H1 (cell line): ENCODE data around the gene ANAPC5. TPM values are rescaled to one million over a fixed set of nuclear protein-coding genes. Genes with fewer than 3 reads are reported as not detected.
"Not testable (repeated sequence)": the region's sequence is repeated elsewhere in the genome, so short reads cannot be mapped to it uniquely, and the experiment has no call there.

Source experiments
- CTCF ChIA-PET: fragments of 300-600 bp; sonication (Branson Sonifier 250); formaldehyde crosslinking; loops from one replicate; lab custom pipeline; 2021; ENCODE audit not compliant: partially characterized antibody; lab: Charles Lee
- POLR2A ChIA-PET: fragments of 300-600 bp; sonication (Branson Sonifier 250); formaldehyde crosslinking; loops from one replicate; lab custom pipeline; 2021; ENCODE audit warnings: inconsistent platforms; ENCODE audit not compliant: partially characterized antibody; lab: Charles Lee
- DNase-seq, 2 experiments: peaks; one replicate each; pipeline versions ENCODE4 v3.0.0 to v3.0.0-alpha.2; 2010 to 2022; ENCODE audit warnings: low spot score in 2 of 2, low read depth in 1 of 2, mixed read lengths in 1 of 2
- FAIRE-seq: peaks from 2 replicates; lab custom pipeline; 2011; peaks lifted over from hg19 to GRCh38; lab: Jason Lieb, UNC
- H2AFZ ChIP-seq: 2 replicates; pipeline ENCODE4 v1.8.1; 2012; ENCODE audit warnings: low read length, inconsistent platforms
- H2AK5ac ChIP-seq: 2 replicates; pipeline ENCODE4 v1.6.1; 2013; ENCODE audit warnings: low read depth, low read length
- H2BK120ac ChIP-seq: replicated peaks from 2 replicates; pipeline ENCODE3; 2013; ENCODE audit warnings: low read depth, low read length, inconsistent platforms
- H2BK12ac ChIP-seq: 2 replicates; pipeline ENCODE4 v1.6.1; 2013; ENCODE audit warnings: low read depth, low read length
- H2BK15ac ChIP-seq: 2 replicates; pipeline ENCODE4 v1.6.1; 2013; ENCODE audit warnings: low read length
- H2BK20ac ChIP-seq: 2 replicates; pipeline ENCODE4 v1.6.1; 2013; ENCODE audit warnings: low read length
- H2BK5ac ChIP-seq: 2 replicates; pipeline ENCODE4 v1.6.1; 2013; ENCODE audit warnings: low read depth, low read length
- H3K14ac ChIP-seq: 2 replicates; pipeline ENCODE4 v1.6.1; 2013; ENCODE audit warnings: inconsistent platforms; ENCODE audit not compliant: insufficient read length
- H3K18ac ChIP-seq: 2 replicates; pipeline ENCODE4 v1.6.1; 2013; ENCODE audit warnings: low read length; ENCODE audit errors: extremely low read depth
- H3K23ac ChIP-seq: 2 replicates; pipeline ENCODE4 v1.6.1; 2013; ENCODE audit warnings: inconsistent platforms; ENCODE audit not compliant: insufficient read length
- H3K23me2 ChIP-seq: 2 replicates; pipeline ENCODE4 v1.6.1; 2013; ENCODE audit warnings: low read depth, low read length
- H3K27ac ChIP-seq: 2 replicates; pipeline ENCODE4 v1.6.1; 2011; ENCODE audit warnings: low read depth, low read length, inconsistent platforms
- H3K27me3 ChIP-seq, 4 experiments: replicated peaks in 1 of 4; 1 replicate in 1 of 4; 2 replicates in 3 of 4; pipeline versions ENCODE4 v1.6.1 to v1.8.1; 2011 to 2013; ENCODE audit warnings: low read length in 3 of 4, mild to moderate bottlenecking in 3 of 4, inconsistent platforms in 2 of 4, mixed read lengths in 2 of 4, moderate library complexity in 1 of 4; ENCODE audit not compliant: control insufficient read depth in 3 of 4, insufficient read depth in 3 of 4; ENCODE audit errors: extremely low read depth in 1 of 4
- H3K36me3 ChIP-seq, 4 experiments: 2 replicates each; pipeline versions ENCODE4 v1.6.1 to v1.8.1; 2011 to 2013; ENCODE audit warnings: mild to moderate bottlenecking in 4 of 4, low read length in 3 of 4, moderate library complexity in 2 of 4, control low read depth in 1 of 4, inconsistent platforms in 1 of 4; ENCODE audit not compliant: insufficient read depth in 4 of 4, control insufficient read depth in 2 of 4
- H3K4ac ChIP-seq: replicated peaks from 2 replicates; pipeline ENCODE3; 2013; ENCODE audit warnings: low read length, low read depth, mixed read lengths, inconsistent platforms; ENCODE audit not compliant: insufficient read length
- H3K4me1 ChIP-seq, 4 experiments: replicated peaks in 1 of 4; 1 replicate in 1 of 4; 2 replicates in 3 of 4; pipeline versions ENCODE4 v1.6.1 to v1.8.1; 2011 to 2013; ENCODE audit warnings: low read length in 3 of 4, inconsistent platforms in 2 of 4, mixed read lengths in 1 of 4; ENCODE audit not compliant: insufficient read depth in 4 of 4, control insufficient read depth in 3 of 4
- H3K4me2 ChIP-seq, 2 experiments: 2 replicates each; pipeline versions ENCODE4 v1.6.1 to v1.8.1; 2011 to 2013; ENCODE audit warnings: low read depth in 2 of 2, low read length in 2 of 2, control low read depth in 1 of 2, inconsistent platforms in 1 of 2, mild to moderate bottlenecking in 1 of 2; ENCODE audit not compliant: insufficient read depth in 1 of 2
- H3K4me3 ChIP-seq, 4 experiments: fragments of 200-600, 300-600 bp in 1 of 4; sonication (generic), shearing (Covaris generic), sonication (Bioruptor Twin) in 1 of 4; 2 replicates each; pipeline versions ENCODE4 v1.5.1 to v1.8.1; 2011 to 2016; ENCODE audit warnings: low read length in 4 of 4, low read depth in 3 of 4, control low read depth in 2 of 4, inconsistent platforms in 2 of 4, mild to moderate bottlenecking in 2 of 4, mixed read lengths in 1 of 4, moderate library complexity in 1 of 4; ENCODE audit not compliant: insufficient read depth in 2 of 4; ENCODE audit errors: extremely low read depth in 1 of 4
- H3K56ac ChIP-seq: replicated peaks from 2 replicates; pipeline ENCODE3; 2013; ENCODE audit warnings: low read depth, mild to moderate bottlenecking, mixed read lengths, low read length, inconsistent platforms; ENCODE audit not compliant: insufficient read length
- H3K79me1 ChIP-seq: 2 replicates; pipeline ENCODE4 v1.6.1; 2013; ENCODE audit warnings: low read depth, low read length, control low read depth
- H3K79me2 ChIP-seq, 2 experiments: 2 replicates each; pipeline versions ENCODE4 v1.6.1 to v1.8.1; 2012 to 2013; ENCODE audit warnings: low read length in 2 of 2, mild to moderate bottlenecking in 2 of 2, inconsistent platforms in 1 of 2; ENCODE audit not compliant: insufficient read depth in 2 of 2, control insufficient read depth in 1 of 2
- H3K9ac ChIP-seq, 4 experiments: replicated peaks in 1 of 4; 1 replicate in 1 of 4; 2 replicates in 3 of 4; pipeline versions ENCODE4 v1.6.1 to v1.8.1; 2011 to 2013; ENCODE audit warnings: low read depth in 3 of 4, low read length in 3 of 4, control low read depth in 2 of 4, mild to moderate bottlenecking in 2 of 4, moderate library complexity in 2 of 4, inconsistent platforms in 1 of 4; ENCODE audit errors: extremely low read depth in 1 of 4
- H3K9me3 ChIP-seq, 2 experiments: 2 replicates each; pipeline versions ENCODE4 v1.6.1 to v1.8.1; 2012 to 2013; ENCODE audit warnings: mild to moderate bottlenecking in 2 of 2, moderate library complexity in 2 of 2, control low read depth in 1 of 2, inconsistent platforms in 1 of 2, low read depth in 1 of 2, low read length in 1 of 2, mixed read lengths in 1 of 2; ENCODE audit not compliant: insufficient read depth in 2 of 2
- H4K20me1 ChIP-seq, 2 experiments: replicated peaks in 1 of 2; 2 replicates each; pipeline versions ENCODE3 to v1.8.1; 2011 to 2013; ENCODE audit warnings: inconsistent platforms in 2 of 2, low read length in 2 of 2, mild to moderate bottlenecking in 1 of 2; ENCODE audit not compliant: insufficient read depth in 2 of 2, control insufficient read depth in 1 of 2
- H4K5ac ChIP-seq: 2 replicates; pipeline ENCODE4 v1.6.1; 2013; ENCODE audit warnings: low read length, low read depth, mixed read lengths, inconsistent platforms; ENCODE audit not compliant: insufficient read length
- H4K8ac ChIP-seq: 2 replicates; pipeline ENCODE4 v1.8.0; 2013; ENCODE audit warnings: mild to moderate bottlenecking, moderate library complexity, low read length, inconsistent platforms; ENCODE audit not compliant: insufficient read depth; ENCODE audit errors: extremely low read depth
- H4K91ac ChIP-seq: replicated peaks from 2 replicates; pipeline ENCODE3; 2013; ENCODE audit warnings: low read length, mixed read lengths, inconsistent platforms; ENCODE audit not compliant: insufficient read length
- WGBS, 2 experiments: shearing (Covaris generic) in 1 of 2; methylation state at CpG; one replicate each; pipeline versions ENCODE4 v1.1.6 to v1.1.7; 2013 to 2015; ENCODE audit warnings: low lambda C conversion rate in 2 of 2, mixed read lengths in 2 of 2, inconsistent platforms in 1 of 2, low coverage in 1 of 2, missing lambda C conversion rate in 1 of 2; ENCODE audit not compliant: insufficient replicate concordance in 2 of 2, insufficient coverage in 1 of 2, insufficient read length in 1 of 2; ENCODE audit errors: extremely low coverage in 1 of 2, missing lambda C conversion rate in 1 of 2; 5-methylcytosine and 5-hydroxymethylcytosine counted together
- polyA plus RNA-seq, 7 experiments: library from polyadenylated mRNA; depleted of rRNA in 3 of 7; stranded (reverse) in 5 of 7; unstranded in 2 of 7; fragments of >200 nt in 5 of 7; fragments of 200-250 nt in 2 of 7; gene quantifications; 1 replicate in 5 of 7; 2 replicates in 1 of 7; 4 replicates in 1 of 7; pipeline versions ENCODE4 v1.2.1 to v1.2.3, GENCODE V29; 2011 to 2013; ENCODE audit warnings: missing spikeins in 2 of 7, mixed read lengths in 2 of 7
- total RNA-seq: library from RNA; stranded (reverse); fragmentation: NEBNext Ultra II Directional; extraction: Animal tissue kit (Norgen Biotek cat#: 25700); gene quantifications from 2 replicates; pipeline ENCODE4 v1.2.1, GENCODE V29; 2021

ANAPC5 gene
- total and polyA plus RNA-seq, 2 of the 8 experiments (the other 6 are each of a cell fraction or from before 2014, with no cell fraction given): 103 to 127 TPM

DNA sequence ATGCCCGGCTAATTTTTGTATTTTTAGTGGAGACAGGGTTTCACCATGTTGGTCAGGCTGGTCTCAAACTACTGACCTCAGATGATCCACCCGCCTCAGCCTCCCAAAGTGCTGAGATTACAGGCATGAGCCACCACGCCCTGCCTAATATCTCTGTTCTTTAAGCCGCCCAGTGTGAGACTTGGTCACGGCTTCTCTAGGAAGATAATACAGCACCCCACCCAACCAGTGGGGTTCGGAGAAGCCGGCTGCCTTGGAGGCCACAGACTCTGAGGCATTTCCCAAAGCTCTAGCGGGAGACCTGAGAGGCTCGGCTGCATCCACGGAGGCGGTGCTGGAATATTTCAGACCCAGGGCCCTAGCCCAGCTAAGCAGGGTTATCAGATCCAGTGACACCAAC lies 69.3 kb downstream of the ANAPC5 start:
- H3K4me1 ChIP-seq, H3K4ac ChIP-seq, H2BK5ac ChIP-seq, H3K79me1 ChIP-seq, H3K4me2 ChIP-seq, H2BK120ac ChIP-seq, H3K23me2 ChIP-seq, H3K27ac ChIP-seq, H4K91ac ChIP-seq, H4K20me1 ChIP-seq, CTCF ChIA-PET, H4K8ac ChIP-seq, H3K9ac ChIP-seq, H3K18ac ChIP-seq, H3K36me3 ChIP-seq, H2AK5ac ChIP-seq, H3K27me3 ChIP-seq, H2AFZ ChIP-seq, H3K9me3 ChIP-seq, H2BK12ac ChIP-seq, DNase-seq, H2BK20ac ChIP-seq, H3K56ac ChIP-seq, H3K14ac ChIP-seq, H3K4me3 ChIP-seq, FAIRE-seq, H2BK15ac ChIP-seq, H4K5ac ChIP-seq, H3K23ac ChIP-seq, H3K79me2 ChIP-seq: not testable (repeated sequence)
- WGBS, 2 experiments: 97% methylated on average over 11 of the region's 11 CpGs; no CpG with 5 or more reads in 1 of the 2 experiments
- POLR2A ChIA-PET: interaction anchor here (1.2 kb wide), 1 partner anchor 9 kb away, joined by 3 read pairs; no protein-coding TSS in a partner anchor
